ENCODE measurements around the gene PTPRU.

DNA sequence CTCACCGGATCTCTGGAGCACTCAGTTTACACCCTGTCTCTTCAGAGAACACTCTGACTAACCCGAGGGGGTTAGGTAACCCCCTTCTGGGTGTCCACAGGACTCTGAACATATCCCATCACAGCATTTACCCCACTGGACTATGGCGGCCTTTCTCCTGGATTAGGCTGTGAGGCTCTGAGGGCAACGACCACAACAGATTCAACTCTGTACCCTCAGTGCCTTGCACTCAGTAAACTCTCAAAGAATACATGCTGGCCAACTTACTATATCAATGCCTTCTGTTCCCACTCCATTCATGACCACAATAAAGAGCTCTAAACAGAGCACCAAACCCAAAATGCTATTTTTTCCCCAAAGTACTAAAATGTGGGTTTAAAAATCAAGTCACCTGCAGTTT, 11.0 kb upstream of the PTPRU start:
- TF ChIP-seq POLR2AphosphoS5 (IDR thresholded peaks at IDR 0.05): no peak
- TF ChIP-seq, protein P1, sequence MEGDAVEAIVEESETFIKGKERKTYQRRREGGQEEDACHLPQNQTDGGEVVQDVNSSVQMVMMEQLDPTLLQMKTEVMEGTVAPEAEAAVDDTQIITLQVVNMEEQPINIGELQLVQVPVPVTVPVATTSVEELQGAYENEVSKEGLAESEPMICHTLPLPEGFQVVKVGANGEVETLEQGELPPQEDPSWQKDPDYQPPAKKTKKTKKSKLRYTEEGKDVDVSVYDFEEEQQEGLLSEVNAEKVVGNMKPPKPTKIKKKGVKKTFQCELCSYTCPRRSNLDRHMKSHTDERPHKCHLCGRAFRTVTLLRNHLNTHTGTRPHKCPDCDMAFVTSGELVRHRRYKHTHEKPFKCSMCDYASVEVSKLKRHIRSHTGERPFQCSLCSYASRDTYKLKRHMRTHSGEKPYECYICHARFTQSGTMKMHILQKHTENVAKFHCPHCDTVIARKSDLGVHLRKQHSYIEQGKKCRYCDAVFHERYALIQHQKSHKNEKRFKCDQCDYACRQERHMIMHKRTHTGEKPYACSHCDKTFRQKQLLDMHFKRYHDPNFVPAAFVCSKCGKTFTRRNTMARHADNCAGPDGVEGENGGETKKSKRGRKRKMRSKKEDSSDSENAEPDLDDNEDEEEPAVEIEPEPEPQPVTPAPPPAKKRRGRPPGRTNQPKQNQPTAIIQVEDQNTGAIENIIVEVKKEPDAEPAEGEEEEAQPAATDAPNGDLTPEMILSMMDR (IDR thresholded peaks at IDR 0.05): no peak

Measured in upper lobe of left lung (tissue), 4 donors.